HG03280 (cell line): Measurements from ENCODE around the gene WWOX.

ENCODE experiments used
- ATAC-seq: cut with Tn5 transposase; IDR thresholded peaks from one replicate; pipeline ENCODE4 v1.9.1; 2021; ENCODE audit warnings: mild to moderate bottlenecking, moderate library complexity; ENCODE audit not compliant: unreplicated experiment

Gene WWOX

DNA sequence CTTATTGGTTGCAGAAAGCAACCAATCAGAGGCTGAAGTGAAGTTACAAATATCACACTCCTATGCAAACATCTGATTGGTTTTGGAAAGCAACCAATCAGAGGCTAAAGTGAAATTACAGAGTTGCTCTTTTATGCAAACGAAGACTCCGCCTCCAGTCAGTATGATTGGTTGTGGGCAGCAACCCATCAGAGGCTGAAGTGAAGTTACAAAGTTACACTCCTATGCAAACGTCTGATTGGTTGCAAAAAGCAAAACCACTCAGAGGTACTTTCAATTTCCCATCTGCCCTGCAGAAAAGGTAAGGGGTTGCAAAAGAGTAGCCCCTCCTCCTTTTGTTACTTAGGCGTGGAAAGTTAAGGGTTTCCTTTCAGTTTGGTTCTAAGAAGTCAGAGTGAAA, 803.8 kb downstream of the WWOX start:
- no peak for ATAC-seq

DNA sequence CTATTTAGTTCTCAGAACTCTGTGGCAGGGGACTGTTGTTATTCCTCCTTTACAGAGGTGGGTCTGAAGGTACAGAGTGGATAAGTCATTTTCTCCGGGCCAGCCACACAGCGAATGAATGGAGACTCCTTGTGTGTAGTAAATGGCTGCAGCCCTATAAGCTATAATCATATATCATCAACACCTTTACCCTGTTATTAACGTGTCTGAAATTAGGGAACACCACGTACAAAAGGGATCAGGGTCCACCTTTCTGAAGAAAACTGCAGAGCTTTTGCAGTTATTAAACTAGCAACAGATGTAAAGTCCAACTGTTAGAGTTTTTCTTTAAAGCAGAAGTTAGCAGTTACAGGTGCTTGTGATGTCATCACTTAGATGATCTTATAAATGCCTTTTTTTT, 804.4 kb downstream of the WWOX start:
- ATAC-seq, result no peak

DNA sequence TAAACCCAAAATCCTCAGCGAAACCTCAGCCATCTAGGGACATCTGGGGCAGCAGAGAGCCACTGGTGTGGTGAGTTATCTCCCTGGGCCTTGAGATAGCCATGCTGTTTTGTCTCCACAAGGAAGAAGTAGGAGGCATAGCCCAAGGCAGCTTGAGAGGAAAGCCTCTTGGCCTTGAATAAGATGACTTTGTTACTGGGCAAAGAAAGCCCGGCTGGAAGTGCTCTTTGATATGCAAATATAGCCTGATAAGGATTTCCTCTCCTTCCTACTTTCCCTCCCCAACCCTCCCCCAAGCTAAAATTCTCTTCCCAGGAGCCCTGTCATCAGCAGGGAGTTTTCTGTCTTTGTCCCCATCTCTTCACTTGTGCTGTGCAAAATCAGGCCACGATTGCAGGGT, 806.7 kb downstream of the WWOX start:
- ATAC-seq, result no peak

DNA sequence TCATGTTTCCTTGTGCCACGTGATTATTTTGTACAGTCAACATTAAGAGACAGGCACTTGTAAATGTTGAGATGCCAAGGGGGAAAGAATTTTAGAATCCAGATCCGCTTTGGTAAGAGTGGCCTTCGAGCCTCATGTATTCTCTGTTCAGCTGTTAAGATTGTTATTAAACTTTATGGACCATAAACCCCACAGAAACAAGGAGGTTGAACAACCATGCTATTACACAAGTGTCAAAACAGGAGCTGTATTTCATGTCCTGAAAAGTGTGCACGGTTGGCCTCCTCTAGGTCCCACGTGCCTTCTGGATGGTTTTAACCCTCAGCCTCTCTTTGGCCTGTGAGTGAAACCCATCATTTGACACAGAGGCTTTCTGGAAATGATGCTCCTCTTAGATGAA, 809.8 kb downstream of the WWOX start:
- no peak for ATAC-seq

GRCh38 chr16:78915811-78916345, 816.4 kb downstream of the WWOX start:
- no peak for ATAC-seq

- no peak for ATAC-seq
Observed at GRCh38 chr16:78916928-78917545, 817.6 kb downstream of the WWOX start.

DNA sequence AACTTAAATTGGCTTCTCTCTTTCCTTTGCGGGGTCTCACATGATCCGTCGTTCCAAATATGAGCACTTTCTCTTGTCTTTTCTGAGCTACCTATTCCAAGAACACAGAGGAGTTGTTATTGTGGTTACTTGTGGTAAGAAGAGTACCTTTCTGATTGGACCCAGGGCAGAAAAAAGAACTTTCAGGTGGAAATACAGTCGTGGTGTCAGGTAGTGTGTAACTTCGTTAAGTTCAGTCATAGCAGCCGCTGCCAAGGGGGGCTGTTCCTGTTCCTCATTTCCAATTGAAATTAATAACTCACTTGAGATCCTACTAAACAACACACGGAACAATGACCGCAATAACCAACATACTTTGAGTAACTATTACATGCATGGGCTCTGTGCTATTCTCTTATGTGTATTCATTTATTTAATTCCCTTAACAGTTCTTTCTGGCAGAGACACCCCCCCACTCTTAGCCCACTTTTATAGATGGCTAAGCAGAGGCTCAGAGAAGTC, 819.4 kb downstream of the WWOX start:
- ATAC-seq, result no peak

DNA sequence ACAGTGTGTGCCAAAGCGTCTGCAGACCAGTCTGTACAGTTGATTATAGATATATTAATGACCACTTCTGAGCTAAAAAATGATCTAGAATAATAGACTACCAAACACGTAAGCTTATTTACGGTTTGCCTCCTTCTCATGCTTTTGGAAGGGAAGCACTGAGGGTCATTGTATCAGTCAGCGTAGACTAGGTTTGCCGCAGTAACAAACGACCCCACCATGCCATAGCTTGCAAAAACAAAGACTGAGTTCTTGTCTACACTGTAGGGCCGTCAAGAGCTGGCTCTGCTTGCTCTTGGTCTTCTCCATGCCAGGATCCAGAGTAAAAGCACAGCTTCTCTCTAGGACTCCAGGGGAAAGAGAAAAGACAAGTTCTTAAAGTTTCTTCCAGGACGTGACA, 820.4 kb downstream of the WWOX start:
- ATAC-seq, result no peak

DNA sequence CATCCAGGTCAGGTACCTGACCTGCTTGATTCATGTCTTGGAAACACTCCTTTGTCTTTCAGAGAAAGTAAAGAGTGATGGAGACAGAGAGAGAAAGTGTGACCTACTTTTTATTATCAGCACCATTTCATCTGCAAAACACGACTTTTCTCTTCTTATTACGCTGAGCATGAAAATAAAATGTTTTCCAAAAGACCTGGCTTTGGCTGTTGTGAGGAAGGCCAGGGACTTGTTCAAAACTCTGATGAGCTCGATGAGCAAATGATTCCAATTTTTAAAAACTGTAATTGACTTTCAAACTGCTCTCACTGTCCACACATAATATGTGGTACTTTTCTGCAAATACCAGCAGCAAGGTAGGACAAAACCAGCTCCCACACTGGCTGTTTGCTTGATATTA, 821.2 kb downstream of the WWOX start:
- no peak for ATAC-seq

GRCh38 chr16:78925083-78925767, 825.8 kb downstream of the WWOX start:
- no peak for ATAC-seq

DNA sequence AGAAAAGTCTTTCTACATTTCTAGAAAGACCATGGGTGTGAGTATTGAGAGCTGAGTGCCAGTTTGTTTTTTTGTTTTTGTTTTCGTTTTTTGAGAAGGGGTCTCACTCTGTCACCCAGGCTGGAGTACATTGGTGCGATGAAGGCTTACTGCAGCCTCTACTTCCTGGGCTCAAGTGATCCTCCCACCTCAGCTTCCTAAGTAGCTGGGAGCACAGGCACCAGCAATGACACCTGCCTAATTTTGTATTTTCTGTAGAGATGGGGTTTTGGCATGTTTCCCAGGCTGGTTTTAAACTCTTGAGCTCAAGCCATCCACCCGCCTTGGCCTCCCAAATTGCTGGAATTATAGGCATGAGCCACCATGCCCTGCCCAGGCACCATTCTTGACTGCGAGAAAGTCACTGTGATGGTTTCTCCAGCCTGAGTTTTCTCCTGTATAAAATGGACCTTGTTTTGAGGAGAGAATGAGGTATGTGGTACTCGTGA, 827.3 kb downstream of the WWOX start:
- no peak for ATAC-seq

GRCh38 chr16:78927766-78928165, 828.3 kb downstream of the WWOX start:
- no peak for ATAC-seq

DNA sequence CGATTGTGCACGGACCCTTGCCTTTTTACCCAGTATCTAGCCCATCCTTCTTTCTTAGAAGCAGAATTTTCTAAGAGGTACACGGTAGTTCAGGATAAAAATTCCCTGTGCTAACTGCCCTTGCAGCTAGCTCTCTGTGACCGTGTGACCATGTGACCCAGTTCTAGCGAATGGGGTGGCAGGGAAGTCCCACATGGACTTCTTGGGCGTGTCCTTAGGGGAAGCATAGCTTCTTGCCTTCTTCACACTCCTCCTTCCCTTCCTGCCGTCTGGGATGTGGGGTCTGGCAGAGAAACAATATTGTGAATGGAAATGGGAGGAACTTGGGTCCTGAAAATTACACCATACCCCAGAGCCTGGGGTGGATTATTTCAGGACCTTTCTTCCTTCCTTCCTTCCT, 830.4 kb downstream of the WWOX start:
- ATAC-seq, result no peak

GRCh38 chr16:78930561-78930960, 831.1 kb downstream of the WWOX start:
- ATAC-seq, result no peak

- no peak for ATAC-seq
Observed at GRCh38 chr16:78931267-78931666, 831.8 kb downstream of the WWOX start.

GRCh38 chr16:78931678-78932077, 832.2 kb downstream of the WWOX start:
- ATAC-seq, result no peak

GRCh38 chr16:78932355-78932943, 833.0 kb downstream of the WWOX start:
- ATAC-seq, result no peak

DNA sequence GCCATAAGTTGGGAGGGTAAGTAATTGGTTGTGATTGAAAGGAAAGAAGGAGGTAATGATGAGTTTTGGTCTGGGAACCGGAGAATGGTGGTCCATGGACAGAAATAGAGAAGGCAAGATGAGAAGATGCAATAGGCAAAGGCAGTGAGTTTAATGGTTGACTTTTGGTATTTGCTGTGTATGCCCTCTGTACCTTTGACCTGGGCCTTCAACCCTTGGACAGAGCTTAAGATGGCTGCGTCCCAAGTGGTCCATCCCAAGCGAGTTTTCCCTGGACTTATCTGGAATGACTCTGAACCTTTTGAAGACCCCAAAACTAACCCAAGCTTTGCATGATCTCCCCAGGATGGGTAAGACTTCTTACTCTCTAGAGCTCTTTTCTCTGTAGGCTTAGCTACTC, 836.6 kb downstream of the WWOX start:
- ATAC-seq, result no peak

GRCh38 chr16:78939597-78939996, 840.1 kb downstream of the WWOX start:
- no peak for ATAC-seq

DNA sequence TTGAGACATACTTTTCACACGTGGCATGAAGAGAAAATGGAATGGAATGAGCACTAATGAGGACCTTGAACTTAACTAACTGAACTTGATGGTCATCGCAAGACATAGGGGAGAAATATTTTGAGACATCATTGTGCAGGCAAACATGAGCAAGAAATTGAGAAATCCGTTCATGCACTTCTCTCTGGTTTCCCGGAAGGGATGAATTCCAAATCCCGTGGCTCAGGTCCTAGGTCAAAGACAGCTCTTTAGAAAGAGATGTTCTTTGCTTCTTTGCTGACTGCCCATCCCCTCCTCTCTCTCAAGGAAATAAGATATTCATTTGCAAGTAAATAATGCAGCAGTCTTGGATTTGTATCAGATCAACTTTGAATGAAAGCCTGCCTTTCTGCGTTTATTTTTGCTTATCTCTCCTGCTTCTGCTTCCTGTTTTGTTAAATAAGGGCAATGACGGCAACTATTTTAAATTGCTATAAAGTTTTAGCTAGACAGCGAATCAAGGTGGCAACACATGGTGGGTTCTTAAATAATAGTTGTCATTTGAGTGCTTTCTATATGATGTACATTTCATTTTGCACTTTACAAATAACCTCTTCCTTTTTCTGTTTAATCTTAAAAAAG, 843.3 kb downstream of the WWOX start:
- no peak for ATAC-seq

DNA sequence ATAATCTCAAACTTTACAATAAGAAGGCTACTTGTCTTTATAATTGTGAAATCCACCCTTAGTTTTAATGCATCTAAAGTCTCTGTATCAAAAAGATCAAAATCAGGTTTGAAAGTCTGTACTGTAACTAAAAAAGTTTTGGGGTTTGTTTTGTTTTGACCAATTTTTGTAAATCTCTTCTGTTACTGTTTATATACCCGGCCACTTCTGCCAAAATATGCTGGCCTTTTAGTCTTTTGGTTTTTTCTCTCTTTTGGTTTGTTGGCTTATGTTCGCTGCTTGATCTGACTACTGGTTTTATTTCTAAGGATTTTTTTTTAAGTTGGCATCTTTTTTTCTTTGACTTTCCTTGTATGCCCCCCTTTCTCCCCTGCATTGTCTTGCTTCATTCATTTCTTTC, 845.9 kb downstream of the WWOX start:
- no peak for ATAC-seq
